ENCODE data around the gene RUNX2.

RUNX2 gene

DNA sequence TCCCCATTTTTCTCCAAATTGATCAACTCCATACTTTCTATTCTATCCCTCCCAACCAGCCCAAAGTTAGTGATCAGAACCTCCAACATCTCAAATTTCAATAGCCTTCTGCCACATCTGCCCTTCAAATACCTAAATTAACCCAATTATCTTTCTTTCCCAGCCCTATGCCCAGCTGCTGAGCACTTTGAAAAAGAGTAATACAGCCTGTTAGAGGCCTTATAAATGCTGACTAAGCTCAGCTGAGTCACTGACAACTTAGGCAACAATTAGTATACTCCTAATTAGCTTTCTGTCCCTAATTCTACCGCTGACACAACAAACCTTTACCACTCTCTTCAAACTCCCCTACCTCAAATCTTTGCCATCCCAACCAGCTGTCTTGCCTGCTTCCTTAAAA is 23.5 kb downstream of the RUNX2 start:
- DNase-seq: no peak

DNA sequence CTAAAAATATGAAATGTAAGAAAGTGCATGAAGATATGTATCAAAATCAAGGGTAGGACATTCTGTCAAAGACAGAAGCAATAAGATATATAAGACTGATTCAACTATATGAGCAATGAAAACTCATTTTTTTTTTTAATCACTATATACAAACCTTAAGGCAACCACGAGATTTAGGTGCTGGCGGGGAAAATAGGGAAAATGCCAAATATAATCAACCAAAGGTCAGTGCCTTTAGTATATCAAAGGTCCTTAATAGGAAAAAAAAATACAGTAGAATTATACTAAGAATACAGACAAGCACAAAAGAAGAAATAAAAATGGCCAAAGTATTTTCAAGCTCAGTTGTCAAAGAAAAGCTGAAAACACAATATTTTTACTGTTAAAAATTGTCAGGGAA is 25.5 kb downstream of the RUNX2 start:
- no peak for DNase-seq

DNA sequence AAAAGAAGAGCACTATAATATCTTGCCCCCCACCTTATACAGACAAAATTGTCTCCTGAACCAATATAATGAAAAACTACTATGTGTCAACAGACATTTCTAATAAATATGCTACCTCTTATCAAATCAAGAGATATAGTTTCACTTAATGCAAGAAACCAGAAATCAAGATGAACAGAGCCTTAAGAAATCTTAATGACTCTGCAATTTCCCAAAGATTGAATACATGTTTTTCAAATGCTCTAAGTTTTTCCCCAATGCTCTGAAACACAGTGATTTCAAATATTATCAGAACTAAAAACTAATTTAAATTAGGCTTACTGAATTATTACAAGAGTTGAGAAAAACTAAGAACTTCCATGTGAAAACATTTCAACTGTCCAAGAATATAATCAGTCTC is 36.3 kb downstream of the RUNX2 start:
- DNase-seq: no peak

DNA sequence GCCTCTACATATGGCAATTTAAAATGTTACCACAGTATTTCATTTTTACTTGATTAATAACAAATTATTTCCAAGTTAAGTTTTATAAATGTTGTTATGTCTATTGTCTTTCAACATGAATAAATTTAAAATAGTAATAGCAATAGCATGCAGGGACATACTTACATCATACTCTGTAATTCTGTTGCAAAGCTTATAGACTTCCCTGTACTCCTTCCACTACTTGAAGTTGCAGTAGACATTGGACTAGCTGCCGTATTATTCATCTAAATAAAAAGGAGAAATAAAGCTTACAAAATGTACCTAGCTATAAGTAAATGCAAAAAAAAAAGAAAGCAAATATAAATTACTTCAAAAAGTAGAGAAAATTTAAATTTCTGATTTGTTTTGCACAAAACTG is 36.9 kb downstream of the RUNX2 start:
- no peak for DNase-seq

DNA sequence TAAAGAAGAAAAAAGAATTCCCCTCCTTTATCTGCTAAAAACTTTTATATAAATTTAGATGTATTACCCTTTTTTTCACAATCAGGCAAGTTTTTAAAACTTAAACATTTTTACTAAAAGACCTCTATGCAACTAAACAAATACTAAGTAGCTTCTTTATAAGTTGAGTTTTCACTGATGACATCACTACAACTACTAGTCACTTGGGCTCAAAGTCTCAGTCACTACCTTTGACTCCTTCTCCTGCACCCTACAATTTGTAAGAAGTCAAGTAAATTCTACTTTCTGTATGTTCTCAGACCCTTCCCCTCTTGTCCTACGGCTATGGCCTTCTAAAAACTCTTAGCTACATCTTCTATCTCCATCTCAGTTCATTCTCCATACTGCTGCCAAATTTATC is 38.4 kb downstream of the RUNX2 start:
- DNase-seq: no peak

DNA sequence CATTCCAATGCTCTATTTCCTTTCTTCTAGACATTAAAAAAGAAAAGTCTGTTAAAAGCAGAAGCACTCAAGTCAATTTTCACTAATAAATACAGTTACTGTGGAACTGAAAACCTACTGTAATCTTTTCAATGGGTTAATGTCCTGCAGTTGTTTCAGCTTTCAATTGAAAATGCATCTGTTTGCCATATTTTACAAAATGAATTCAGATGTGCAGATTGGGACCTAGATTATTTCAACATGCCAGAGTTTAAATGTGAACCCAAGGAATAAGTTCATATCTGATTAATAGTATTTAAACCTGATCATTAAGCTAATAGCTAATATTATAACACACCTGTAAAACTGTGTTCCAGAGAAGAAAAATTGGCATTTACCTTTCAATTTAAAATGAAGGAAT is 39.9 kb downstream of the RUNX2 start:
- no peak for DNase-seq

DNA sequence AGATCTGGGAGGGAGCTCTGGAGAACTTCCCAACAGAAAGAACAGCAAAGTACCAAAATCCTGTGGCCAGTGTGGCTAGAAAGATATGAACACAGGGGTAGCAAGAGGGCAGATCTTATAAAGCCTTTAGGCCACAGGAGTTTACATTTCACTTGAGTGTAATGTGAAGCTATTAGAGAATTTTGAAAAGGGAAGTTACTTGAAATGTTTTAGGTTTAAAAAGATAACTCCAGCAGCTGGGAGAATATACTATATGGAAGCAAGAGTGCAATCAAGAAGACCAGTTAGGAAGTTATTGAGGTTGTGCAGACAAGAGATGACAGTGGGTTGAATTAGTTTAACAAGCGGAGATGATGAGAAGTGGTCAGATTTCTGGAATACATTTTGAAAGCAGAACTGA is 41.7 kb downstream of the RUNX2 start:
- no peak for DNase-seq

DNA sequence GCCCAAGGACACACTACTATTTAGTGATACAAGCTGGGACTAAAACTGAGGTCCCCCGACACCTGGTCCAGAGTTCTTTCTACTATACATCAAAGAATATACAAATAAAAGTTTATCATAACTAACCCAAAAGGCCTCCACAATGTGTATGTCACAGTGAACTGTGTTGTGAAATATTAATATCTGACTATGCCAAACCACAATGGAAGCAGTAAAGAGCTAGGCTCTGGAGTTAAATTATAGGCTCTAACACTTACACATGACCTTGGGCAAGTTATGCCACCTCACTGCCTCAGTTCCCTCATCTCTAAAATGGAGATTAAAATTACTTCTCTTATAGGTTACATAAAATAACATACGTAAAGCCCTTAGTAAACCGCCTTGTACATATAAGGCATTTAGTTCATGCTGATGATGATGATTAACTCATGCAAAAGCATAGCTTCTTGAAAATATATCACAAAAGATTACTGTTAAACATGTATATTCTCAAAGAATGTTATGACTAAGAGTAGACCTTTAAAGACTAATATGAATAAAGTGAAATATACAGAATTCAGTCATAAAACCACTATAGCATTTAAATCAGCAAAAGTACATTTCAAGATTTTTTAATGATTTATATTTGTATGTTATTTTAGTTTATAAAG is 43.9 kb downstream of the RUNX2 start:
- DNase-seq: no peak

DNA sequence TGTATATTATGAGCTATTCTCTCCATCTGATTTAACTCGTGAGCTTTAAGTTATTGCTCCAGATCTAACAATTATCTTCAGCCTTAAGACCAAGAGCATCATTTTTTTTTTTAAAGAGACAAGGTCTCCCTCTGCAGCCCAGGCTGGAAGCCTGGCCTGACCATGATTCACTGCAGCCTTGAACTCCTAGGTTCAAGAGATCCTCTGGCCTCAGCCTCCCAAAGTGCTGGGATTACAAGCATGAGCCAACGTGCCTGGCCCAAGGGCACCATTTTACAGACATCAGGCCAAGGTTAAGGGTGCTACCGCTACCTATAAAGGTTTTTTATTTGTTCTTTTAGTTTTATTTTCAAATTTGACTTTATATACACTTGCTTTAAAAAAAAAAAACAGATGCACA is 47.3 kb downstream of the RUNX2 start:
- DNase-seq: no peak

DNA sequence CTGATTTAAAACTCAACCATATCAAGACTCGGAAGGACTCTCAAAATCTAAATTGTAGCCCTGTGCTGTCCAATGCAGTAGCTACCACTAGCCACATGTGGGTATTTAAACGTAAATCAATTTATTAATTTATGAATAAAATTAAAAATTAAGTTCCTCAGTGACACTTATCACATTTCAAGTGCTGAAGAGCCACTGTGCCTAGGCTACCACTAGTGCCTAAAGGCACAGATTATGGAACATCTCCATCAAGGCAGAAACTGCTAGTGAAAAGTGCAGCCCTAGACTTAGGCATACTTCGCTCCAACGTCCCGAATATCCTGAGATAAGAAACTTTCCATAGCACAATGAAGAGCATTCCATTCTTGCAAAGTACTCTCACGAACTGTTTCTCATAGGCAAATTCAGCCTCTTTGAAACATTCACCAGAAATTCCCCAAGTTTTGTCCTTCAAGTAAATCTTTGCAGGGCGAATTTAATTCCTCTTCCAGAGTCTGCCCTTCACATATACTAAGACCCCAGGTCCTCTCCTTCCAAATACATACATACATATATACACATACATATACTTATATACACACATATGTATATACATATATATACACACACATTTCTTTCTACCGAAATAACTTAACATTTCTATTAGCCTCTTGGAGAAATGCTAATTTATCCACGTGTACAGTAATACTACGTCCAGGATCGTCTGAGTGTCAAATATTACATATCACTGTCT is 48.3 kb downstream of the RUNX2 start:
- no peak for DNase-seq

DNA sequence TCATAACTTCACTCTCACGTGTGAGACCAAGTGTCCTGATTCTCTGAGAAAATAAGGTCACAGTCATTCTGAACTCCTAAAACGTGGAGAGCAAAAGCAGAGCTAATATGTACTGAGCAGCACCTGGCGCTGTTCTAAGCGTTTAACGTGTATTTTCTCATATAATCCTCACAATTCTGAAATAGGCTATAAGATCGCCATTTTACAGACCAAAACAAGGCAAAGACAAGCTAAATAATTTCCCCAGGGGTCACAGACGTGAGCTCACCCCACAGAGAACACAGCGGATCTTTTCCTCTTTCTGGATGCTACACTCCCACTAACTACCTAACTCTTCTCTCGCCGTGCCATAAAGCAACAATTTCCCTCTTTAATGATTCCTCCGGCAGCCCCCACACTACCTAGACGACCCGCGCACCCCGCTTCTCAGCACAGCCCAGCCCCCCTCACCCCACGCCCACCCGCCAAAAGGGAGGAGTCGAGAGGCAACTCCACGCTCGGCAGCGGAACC is 49.0 kb downstream of the RUNX2 start:
- no peak for DNase-seq

DNA sequence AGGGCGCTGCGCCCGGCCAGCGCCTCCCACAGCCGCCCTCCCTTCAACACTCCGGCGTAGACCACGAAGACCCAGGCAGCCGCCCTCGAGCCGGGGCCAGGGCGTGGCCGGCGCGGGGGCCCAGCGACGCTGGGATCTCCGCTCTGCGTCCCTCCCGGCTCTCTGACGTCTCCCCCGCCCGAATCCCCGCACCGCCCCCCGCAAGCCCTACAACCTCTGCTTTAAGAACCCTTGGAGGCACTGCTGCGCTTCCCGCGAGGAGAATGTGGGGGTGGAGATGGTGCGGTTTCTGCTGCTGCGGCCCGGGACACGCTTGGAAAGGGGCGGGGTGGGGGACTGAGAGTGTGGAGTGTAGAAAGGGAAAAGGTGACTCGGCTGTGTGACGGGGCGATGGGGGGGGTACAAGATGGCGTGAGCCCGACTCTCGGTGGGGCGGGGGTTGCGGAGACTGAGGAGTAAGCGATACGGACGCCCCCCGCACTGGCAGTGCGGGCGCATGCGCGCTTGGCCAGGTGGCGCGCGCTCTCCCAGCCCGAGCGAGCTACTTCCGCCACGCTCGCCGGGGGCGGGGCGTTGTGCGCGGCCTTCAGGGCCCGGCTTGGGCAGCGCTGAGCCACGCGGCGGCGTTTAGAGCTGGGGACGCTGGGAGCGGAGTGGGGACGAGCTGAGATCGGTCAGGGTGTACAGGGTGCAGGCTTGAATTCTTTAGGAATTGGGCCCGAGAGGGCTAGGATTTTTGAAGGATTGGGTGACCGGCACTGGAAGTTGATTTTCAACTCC is 49.6 kb downstream of the RUNX2 start, which contains the start of gene SUPT3H:
Gene SUPT3H (minus strand): TSS at position 381 of the 780 bp plus-strand sequence.
- peak; percentile 84 for DNase-seq

DNA sequence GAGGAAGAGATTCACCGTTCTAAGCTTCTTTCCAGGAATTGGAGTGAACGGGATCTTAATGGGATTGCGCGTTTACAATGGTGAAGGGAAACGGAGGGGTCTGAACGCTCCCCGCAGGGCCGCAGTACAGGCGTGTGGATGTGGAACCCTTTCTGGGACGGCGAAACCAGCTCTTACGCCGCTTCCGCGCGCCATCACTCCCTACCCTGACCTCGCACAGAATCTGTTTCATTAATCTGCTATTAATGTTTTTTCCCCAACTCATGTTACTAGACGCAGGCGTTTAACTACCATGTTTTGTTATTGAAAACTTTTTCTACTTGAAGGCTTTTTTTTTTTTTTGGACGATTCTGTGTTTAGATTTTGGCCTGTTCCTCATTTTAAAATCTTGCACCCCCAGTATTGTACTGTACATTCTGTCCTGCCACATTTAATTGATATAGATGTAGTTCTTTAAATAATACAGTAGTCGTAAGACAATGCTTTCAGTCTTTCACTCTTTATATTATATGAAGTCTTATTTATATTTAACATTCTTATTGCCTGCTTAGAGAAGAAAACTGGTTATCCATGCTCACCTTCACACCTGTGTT is 50.3 kb downstream of the RUNX2 start:
- no peak for DNase-seq

DNA sequence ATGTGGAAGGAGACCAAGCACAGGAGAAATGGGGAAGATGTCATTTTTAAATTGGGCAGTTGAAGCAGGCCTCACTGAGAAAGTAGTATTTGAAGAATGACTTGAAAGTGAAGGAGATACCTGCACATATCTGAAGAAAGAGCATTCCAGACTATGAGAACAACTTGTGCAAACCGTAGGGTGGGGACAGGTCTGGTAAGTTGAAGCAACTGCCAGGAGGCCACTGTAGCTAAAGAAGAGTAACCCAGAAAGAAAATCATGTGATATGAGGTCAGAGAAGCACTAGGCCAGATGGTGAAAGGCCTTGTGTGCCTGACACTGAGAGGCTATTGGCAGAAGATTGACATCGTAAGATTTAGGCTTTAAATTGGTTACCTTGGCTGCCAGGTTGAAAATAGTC is 54.3 kb downstream of the RUNX2 start:
- no peak for DNase-seq

DNA sequence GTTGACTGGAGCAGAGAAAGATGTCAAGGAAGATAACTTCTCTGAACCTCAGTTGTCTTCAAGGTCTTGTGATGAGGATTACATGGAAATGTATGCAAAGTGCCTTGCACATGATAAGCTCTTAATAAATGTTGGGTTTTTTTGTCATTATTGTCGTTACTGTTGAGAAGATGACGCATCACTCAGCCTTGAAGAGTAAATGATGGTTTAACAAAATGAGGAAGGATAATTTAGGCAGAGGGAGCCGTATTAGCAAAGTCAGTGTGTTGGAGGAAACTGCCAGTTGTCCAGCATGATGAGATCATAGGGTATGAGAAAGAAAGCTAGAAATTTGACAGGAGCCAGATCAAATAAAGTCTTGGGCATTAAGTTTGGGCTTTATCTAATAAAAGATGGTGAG is 58.4 kb downstream of the RUNX2 start:
- DNase-seq: no peak

DNA sequence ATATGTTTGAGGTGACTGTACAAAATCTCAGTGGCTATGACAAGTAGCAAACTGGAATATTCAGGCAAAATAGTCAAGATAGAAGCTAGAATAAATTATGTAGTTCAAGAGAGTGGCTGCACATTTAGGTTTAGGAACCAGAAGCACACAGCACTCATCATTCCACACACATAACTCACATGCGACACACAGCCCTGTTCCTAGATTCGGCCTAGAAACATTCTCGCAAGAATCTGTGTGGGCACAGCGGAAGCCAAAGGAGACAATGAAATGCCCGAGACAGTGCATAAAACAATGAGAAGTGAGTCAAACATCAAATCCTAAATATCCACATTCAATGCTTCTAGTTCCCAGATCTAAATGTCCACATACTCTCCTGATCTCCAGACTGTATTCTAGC is 59.1 kb downstream of the RUNX2 start:
- no peak for DNase-seq

DNA sequence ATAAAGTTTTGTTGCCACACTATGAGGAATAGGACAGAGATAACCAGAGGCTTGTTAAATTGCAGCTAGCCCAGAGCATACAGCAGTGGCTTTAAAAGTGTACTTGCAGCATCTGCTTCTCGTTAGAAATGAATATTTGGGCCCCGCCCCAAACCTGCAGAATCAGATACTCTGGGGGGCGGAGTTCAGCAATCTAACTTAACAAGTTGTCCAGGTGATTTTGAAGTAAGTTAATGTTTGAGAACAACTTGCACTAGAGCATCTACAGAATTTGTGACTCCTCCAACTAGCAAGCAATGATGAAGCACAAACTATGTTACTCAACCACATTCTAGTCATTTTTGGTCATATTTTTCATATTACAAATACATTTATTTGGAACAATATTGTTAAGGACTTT is 60.2 kb downstream of the RUNX2 start:
- no peak for DNase-seq

DNA sequence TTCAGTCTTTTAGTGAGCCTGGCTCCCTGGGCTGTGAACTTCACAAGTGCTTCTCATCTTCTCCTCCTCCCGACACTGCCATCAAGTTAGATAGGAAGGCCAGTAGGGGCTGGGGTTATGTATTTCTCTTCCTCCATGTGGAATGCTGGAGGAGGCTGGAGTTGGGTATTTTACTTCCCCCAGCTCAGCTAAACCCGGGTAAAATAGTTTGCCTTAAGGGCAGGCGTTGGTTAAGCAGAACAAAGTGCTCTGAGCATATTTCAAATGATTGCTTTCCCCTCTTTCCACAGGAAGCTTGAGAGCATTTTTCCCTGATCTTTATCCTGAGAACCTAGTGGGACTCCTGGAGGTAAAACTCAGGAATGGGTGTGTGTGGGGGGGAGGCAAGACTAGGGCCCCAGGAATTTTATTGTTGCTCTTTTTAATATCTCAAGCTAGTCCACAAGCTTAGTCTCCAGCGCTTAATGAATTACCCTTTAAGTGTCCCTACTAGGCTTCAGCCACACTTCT is 66.5 kb downstream of the RUNX2 start:
- DNase-seq: no peak

DNA sequence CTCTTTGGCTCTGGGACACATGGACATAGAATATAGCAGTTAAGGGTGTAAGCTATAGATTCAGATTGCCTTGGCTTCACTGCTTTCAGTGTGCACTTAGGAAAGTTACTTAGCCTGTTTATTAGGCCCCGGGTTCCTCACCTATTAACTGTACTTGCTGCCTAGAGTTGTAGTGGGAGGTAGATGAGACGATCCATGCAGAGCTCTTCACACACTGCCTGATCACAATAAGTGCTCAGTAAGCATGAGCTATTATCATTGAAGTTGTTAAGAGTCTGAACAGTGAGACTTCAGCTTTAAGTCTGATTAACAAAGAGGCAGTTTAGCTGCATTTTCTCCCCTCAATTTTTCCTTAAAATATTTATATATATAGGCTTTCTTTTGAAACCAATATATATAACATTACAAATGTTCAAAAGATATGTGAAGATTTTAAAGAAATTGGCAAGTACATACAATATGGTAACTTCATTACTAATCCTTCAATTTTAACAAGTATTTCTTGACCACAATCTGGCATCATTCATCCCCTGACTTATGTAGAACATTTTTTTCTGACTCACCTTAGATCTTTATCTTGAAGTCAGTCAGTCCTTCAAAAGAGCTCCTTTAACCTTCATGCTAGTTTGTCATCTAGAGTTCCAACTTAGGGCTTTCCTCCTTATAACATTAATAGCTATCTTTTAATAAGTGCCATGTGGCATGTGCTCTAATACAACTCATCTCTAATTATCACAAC is 70.1 kb downstream of the RUNX2 start:
- DNase-seq: no peak

DNA sequence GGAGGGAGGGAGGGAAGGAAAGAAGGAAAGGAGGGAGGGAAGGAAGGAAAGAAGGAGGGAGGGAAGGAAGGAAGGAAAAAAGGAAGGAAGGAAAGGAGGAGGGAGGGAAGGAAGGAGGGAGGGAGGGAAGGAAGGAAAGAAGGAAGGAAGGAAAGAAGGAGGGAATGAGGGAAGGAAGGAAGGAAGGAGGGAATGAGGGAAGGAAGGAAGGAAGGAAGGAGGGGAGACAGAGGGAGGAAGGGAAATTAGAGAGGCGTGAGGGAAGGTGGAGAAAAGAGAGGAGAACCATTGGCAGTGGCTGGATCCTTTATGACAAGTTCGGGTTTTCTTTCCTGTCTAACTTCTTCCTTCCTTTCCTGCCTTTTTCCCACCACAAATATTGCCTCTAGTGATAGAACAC is 71.9 kb downstream of the RUNX2 start:
- DNase-seq: no peak

DNA sequence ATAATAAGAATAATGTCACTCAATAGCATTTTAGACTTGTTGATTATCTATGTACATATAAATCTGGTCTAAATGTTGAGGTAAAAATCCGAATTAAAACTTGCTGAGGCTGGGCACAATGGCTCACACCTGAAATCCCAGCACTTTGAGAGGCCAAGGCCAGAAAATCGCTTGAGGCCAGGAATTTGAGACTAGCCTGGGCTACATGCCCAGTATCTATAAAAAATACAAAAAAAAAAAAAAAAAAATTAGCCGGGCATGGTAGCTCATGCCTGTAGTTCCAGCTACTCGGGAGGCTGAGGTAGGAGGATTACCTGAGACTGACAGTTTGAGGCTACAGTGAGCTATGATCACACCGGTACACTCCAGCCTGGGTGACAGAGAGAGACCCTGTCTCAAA is 83.8 kb downstream of the RUNX2 start:
- DNase-seq: no peak

DNA sequence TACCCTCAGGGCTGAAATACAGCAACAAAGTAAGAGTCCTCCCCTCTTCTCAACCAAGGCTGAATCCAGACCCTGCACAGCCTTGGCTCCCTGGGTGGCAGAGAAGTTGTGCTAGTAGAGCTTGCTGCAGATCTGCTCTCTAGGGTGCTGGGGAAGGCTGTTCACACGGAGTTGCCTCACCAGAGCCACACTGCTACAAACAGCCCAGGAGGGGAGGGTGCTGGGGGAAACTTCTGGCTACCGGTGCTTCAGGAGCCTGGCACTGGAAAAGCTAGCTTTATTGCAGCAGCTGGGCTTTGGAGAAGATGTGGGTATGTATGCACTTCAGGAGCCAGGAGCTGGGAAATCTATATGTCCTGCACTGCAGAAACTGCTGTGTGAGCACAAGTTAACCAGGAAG is 87.2 kb downstream of the RUNX2 start:
- DNase-seq: no peak
